HG03432 (cell line): ENCODE data around the gene RAB11A.

Experiments used
- ATAC-seq: cut with Tn5 transposase; IDR thresholded peaks from one replicate; pipeline ENCODE4 v1.9.1; 2021; ENCODE audit warnings: mild to moderate bottlenecking, moderate library complexity; ENCODE audit not compliant: unreplicated experiment

Gene RAB11A

GRCh38 chr15:65914981-65915925, 46.0 kb downstream of the RAB11A start:
- ATAC-seq, result no peak

- no peak for ATAC-seq
Observed at GRCh38 chr15:65916041-65916663, 46.9 kb downstream of the RAB11A start.

GRCh38 chr15:65916664-65917406, 47.5 kb downstream of the RAB11A start:
- peak; percentile 63 for ATAC-seq

GRCh38 chr15:65917407-65917756, 48.1 kb downstream of the RAB11A start:
- peak; percentile 15 for ATAC-seq

- no peak for ATAC-seq
Observed at GRCh38 chr15:65917936-65918335, 48.6 kb downstream of the RAB11A start.

- ATAC-seq, result no peak
Observed at GRCh38 chr15:65918357-65918920, 49.1 kb downstream of the RAB11A start.

- ATAC-seq, result no peak
Observed at GRCh38 chr15:65918945-65919344, 49.7 kb downstream of the RAB11A start.

GRCh38 chr15:65919353-65919752, 50.1 kb downstream of the RAB11A start:
- no peak for ATAC-seq

- ATAC-seq, result no peak
Observed at GRCh38 chr15:65920121-65920520, 50.8 kb downstream of the RAB11A start.

GRCh38 chr15:65920825-65921309, 51.6 kb downstream of the RAB11A start:
- peak; percentile 37 for ATAC-seq

- ATAC-seq, result no peak
Observed at GRCh38 chr15:65921780-65922179, 52.5 kb downstream of the RAB11A start.

GRCh38 chr15:65922621-65923020, 53.3 kb downstream of the RAB11A start:
- no peak for ATAC-seq

GRCh38 chr15:65923264-65923663, 54.0 kb downstream of the RAB11A start:
- no peak for ATAC-seq

GRCh38 chr15:65924004-65924403, 54.7 kb downstream of the RAB11A start:
- no peak for ATAC-seq

- ATAC-seq, result no peak
Observed at GRCh38 chr15:65925338-65925737, 56.0 kb downstream of the RAB11A start.

GRCh38 chr15:65926459-65926858, 57.2 kb downstream of the RAB11A start:
- ATAC-seq, result no peak

- ATAC-seq, result peak; percentile 64
Observed at GRCh38 chr15:65926899-65927298, 57.6 kb downstream of the RAB11A start.

GRCh38 chr15:65927545-65927944, 58.3 kb downstream of the RAB11A start:
- no peak for ATAC-seq

- no peak for ATAC-seq
Observed at GRCh38 chr15:65929573-65929972, 60.3 kb downstream of the RAB11A start.

GRCh38 chr15:65930134-65930533, 60.8 kb downstream of the RAB11A start:
- no peak for ATAC-seq

GRCh38 chr15:65931221-65931620, 61.9 kb downstream of the RAB11A start:
- no peak for ATAC-seq
